Dermis blood vessel endothelial cell (primary cell): Measurements from ENCODE around the gene CNTNAP2. TPM values are rescaled to one million over a fixed set of nuclear protein-coding genes. Genes with fewer than 3 reads are reported as not detected.
"Not testable (repeated sequence)": the region's sequence is repeated elsewhere in the genome, so short reads cannot be mapped to it uniquely, and the experiment has no call there.

ENCODE experiments used
- DNase-seq: peaks from one replicate; pipeline ENCODE4 v3.0.0; 2010
- total RNA-seq: library from RNA; depleted of rRNA; stranded (reverse); fragments of >200 nt; gene quantifications from 2 replicates; pipeline ENCODE4 v1.2.3, GENCODE V29; 2014

The CNTNAP2 gene
- total RNA-seq, 1 donor from 2014 or later = not detected

DNA sequence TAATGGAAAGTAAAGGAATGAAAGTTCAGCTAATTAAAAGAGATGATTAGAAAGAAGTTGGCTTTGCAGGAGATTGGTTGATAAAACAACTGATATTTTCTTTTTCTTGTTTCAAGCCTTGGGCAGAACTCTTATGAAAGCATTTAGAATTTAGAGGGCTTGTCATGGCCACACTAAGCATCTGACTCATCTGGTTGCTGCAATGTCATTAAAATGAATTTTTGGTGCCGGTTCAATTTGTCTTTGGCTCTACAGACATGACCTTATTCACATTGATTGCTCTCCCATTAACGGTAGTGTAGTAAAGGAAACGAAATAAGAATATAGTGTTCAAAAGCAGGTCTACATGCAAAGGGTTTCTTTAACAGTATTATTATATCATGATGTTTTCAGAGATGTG, 1461.6 kb downstream of the CNTNAP2 start:
- no peak for DNase-seq

DNA sequence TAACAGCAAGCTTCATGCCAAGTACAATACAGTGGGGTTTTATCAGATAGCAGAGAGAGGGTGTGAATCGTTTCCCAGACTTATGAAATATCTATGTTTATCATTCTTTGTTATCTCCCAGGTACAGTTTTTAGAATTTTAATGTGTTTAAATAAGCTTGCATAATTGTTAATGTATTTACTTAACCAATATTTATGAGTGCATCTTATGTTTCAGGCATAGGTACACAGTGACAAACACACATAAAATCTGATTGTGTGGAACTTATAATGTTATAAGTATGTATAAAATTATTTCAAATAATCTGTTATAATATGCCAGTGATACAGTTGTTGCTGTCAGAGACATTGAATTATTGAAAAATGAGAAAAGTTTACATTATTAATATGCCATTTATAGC, 1462.5 kb downstream of the CNTNAP2 start:
- no peak for DNase-seq

DNA sequence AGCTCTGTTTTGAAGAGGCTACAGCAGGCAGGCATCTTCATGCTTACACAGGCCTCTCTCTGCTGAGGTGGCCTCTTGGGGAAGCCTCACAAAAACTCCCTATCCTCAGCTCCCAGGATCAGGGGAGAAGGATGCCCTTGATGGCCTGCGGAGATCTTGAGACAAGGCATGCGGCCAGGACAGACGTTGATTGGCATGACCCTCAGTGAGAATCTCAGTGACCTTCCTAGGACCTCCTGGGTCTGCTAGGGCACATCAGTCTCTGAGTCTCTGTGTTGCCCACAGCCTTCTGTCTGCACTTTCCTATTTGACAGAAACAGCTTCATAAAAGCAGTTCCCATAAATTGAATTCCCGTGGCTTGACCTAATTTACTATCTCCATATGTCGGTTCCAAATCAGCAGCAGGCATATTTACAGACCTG, 1468.2 kb downstream of the CNTNAP2 start:
- no peak for DNase-seq

DNA sequence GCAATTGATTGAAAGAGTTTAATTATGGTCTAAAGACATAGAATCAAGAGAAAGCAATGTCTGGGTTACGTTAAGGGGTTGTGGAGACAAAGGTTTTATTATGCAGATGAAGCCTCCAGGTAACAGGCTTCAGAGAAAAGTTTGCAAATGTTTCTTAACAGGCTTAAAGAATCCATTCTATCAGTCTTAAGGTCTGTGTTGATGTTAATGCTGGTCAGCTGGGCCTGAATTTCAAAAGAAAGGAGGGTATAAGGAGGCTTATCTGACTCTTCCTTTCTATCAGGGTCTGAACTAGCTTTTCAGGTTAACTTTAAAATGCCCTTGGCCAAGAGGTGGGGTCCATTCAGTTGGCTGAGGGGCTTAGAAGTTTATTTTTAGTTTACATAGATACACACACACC, 1469.5 kb downstream of the CNTNAP2 start:
- no peak for DNase-seq

DNA sequence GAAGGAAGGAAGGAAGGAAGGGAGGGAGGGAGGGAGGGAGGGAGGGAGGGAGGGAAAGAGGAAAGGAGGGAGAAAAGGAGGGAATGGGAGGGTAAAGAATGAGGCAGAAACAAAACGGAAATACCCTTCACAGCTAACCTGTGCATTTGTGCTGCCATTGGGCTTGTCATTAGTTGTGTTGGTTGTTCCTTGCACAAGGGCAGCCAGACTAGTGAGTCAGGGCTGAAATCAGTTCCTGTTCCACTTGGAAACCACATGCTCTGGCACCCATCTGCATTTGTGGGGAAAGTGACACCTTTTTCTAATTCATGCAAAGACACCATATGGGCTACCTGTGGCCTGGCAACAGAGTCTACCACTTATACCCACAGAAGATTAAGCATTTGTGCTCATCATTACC, 1469.9 kb downstream of the CNTNAP2 start:
- DNase-seq = no peak

DNA sequence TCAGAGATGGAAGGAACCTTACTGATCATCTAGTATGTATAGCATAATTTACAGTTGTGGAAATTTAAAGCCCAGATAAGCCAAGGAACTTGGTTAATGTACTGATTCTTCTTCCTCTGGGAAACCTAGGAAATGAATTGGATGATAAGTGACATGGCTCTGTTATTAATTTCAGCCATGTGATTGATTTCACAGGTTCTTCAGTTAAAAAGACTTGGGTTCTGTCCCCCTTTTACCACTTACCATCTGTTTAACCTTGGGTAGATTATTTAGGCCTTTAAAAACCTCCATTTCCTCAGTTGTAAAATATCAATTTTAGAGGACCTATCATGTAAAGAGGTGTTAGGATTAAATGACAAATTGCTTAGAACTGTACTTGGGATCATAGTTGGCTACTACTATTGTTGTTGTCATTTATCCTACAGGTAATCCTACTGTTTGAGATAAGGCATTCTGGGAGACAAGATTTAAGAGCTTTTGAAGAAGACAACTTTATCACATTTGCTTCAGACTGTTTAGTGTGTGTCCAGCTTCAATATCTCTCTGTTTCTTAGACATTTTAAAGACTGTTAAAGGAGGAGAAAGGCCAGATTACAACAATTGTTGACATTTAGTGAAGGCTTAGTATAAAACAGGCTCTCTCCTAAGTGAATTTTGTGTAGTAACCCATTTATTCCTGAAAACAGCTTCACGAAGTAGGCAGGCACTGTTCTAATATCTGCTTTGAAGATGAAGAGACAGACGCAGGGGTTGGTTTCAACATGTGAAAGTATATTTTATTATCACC, 1476.9 kb downstream of the CNTNAP2 start:
- no peak for DNase-seq

DNA sequence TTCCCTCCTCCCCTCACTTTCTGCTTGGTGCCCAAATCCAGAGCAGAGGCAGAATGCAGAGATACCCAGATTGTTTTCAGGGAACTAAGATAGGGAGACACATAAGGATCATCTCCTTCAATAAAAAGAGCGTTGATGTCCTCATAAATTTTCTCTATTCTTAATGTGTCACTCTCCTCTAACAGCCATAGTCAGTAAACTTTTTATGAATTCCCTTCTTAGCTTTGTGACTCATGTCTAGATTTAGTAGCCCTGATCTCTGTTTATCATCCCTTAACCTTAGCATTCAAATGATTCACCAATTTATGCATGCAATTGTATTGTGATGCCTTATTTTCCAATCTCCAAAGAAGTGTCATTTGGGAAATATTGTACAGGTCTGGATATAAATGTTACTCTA, 1478.4 kb downstream of the CNTNAP2 start:
- DNase-seq = no peak

DNA sequence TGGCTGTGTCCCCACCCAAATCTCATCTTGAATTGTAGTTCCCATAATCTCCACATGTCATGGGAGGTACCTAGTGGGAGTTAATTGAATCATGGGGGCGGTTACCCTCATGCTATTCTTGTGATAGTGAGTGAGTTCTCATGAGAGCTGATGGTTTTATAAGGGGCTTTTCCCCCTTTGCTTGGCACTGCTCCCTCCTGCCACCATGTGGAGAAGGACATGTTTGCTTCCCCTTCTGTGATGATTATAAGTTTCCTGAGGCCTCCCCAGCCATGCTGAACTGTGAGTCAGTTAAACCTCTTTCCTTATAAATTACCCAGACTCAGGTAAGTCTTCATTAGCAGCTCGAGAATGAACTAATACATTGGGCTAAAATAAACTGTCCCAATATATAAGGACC, 1482.1 kb downstream of the CNTNAP2 start:
- DNase-seq = not testable (repeated sequence)

DNA sequence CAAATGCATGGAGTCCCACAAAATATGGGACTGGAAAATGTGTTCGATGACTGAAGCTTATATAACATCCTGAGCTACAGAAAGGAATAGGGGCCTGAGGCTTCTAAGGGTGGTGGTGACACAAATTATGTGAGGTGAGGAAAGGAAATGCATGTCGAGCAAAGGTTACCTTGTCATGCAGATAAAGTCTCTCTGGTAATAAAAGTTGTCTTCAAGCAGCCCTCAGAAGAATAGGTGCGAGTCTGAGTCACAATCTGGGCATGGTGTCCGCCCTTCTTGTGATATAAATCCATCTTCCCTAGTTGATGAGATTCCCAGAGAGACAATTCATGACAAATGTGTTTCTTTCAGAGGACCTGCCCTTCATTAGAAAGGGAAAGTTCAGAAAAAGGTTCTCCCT, 1488.7 kb downstream of the CNTNAP2 start:
- DNase-seq = no peak

DNA sequence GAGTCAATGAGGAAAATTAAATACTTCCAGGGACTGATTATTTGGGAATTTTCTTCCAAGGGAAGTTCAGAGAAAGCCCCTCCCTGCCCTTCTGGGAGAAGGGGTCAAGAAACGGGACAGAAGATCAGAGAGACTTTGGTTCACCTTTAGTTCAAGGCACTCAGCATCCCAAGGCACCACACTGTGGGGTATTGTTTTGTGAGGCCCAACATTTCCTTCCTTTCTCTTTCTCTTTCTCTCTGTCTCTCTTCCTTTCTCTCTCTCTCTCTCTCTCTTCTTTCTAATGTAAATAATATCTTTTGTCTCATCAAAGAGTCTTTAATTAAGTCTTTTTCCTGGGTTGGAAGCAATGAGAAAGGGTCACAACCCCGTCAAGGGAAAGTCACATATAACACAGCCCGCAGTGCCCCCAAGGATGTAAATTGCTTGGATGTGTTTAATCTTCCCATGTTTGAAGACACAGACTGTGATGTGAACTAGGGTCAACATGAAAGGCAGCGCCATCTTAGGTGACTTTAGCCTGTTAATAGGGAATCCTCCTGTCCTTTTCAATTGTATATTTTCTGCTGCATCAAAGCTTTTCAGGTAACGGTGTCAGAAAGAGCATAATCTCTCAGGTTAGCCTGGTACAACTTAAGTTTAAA, 1490.7 kb downstream of the CNTNAP2 start:
- no peak for DNase-seq

DNA sequence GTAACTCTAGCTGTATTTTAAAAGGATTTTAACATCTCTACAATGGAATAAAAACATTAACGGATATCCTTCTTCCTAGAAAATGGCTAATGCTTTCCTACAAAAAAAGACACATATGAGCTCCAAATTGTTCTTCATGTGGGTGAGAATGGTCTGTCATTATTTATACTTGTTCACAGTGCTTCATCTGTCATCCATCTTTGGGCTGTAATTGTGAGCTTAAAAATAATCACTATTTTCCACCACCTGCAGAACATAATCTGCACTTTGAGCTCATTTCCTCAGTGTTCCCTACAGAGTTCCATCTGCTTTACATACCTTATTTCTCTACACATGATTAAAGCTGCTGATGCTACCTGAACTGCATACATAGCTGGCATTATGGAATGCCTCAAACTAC, 1494.8 kb downstream of the CNTNAP2 start:
- DNase-seq = no peak

DNA sequence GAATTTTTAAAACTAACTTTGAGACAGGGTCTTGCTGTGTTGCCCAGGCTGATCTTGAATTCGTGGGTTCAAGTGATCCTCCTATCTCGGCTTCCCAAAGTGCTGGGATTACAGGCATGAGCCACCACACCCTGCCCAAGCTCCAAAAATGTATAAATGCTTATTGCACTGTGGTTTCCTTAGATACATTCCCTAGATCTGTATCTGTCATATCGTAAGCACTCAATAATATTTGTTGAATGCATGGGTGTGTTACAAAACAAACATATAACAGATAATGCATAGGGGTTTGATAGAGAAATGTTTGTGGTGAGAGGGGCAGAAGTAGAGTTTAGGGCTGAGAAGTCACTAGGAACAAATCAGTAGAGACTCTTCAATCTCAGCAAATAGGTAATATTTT, 1518.7 kb downstream of the CNTNAP2 start:
- no peak for DNase-seq

DNA sequence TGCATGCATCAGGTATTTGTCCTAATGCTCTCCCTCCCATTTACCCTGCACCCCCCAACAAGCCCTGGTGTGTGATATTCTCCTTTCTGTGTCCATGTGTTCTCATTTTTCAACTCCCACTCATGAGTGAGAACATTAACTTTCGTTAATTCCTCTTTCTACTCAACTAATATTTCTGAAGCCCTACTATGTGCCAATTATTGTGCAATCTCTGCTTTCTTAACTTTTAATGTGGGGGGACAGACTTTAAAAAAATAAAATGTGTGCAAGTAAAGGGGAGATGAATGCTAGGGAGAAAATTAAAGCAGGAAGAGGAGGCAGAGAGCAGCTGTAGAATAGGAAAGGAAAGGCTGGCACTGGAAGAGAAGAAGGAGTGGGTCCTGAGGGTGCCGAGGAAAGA, 1520.0 kb downstream of the CNTNAP2 start:
- no peak for DNase-seq

DNA sequence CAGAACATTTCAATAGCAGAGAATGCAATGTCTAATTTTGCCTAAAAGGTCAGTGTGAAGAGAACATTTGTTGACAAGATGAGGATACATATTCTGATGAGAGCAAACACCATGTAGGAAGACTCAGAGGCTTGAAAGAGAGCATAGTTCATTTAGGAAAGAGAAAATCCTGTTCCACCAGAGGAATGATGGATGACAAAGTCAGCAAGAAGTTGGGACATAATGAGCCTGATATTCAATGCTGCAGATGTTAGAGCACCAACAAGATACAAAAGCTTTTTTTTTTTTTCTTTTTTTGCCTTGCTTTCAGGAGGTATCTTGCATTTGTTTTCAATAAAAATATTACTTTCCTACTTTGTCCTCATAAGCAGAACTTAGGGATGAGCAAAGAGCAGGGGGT, 1522.0 kb downstream of the CNTNAP2 start:
- DNase-seq = no peak

DNA sequence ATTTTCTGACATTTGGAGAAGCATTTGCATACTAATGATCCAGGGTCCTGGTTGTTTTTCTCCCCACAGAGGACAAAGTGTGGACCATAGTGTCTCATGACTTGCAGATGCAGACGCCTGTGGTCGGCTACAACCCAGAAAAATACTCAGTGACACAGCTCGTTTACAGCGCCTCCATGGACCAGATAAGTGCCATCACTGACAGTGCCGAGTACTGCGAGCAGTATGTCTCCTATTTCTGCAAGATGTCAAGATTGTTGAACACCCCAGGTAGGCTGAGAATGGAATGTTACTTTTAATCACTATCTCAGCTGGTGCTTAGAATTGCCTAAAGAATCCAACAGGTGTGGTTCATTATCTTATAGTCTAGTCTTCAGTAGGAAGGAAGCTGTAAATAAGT, 1522.4 kb downstream of the CNTNAP2 start:
- DNase-seq = no peak

DNA sequence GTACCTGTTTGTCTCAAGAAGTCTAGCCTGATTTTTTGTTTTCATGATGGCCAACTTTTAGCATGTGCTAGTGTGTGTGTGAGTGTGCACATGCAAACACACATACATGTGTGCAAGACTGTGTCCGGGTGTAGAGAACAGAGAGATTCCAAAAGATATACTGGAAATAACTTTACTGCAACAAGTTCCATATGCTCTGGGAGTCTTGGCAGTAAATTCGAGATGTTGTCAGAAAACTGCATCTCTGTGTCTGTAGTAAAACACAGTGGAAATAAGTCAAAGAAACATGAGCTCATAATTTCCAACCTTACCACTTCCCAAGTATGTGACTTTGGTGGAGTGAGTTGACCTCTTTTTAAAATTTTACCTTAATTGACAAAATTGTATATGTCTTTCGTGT, 1523.2 kb downstream of the CNTNAP2 start:
- no peak for DNase-seq

DNA sequence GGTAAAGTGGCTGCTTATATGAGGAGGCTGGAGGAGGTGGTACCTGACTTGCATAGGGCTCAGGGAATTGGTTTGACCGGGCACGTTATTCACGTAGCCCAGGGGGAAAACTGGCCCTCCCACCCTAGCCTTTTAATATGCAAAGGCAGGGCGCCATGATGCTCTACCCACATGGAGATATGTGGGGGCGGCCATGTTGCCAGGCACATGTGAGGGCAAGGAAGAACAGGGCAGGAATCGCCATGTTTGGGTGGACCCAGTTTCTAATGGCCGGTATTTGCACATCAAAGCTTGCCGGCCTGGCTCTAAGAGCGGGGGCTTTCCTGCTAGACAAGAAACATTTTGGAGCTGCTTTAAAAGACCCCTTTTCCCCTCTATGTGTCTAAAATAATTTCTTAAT, 1524.2 kb downstream of the CNTNAP2 start:
- no peak for DNase-seq

DNA sequence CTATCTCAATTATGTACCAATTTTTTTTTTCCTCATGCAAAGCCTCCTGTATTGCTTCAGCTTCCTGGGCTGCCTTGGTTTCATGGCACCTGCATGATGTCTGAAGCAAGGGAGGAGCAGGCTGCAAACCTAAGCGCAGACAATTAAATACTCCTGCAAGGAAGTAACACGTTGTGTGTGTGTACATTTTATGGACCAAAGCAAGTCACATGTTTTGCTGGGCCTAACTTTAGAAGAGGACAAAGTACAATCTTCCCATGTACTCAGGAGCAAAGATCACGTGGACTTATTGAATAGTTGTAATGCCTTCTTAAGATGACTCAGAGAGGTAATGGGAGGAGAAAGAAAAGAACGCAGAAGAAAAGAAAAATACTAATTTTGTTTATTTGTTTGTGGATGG, 1530.0 kb downstream of the CNTNAP2 start:
- no peak for DNase-seq

DNA sequence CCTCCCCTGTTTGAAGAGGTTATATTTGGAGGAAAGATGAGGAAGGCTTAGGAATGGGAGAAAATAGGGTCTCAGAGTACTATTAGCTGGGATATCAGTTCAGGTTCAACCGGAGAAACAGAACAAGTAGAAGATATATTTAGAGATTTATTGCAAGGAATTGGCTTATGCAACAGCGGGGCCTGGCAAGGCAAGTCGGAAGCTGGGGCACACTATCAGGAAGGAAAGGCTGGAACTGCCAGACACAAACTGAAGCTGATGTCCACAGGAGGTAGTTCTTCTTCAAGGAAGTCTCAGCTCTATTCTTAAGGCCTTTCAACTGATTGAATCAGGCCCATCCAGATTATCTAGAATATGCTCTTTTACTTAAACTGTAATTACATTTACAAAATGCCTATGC, 1534.4 kb downstream of the CNTNAP2 start:
- no peak for DNase-seq

DNA sequence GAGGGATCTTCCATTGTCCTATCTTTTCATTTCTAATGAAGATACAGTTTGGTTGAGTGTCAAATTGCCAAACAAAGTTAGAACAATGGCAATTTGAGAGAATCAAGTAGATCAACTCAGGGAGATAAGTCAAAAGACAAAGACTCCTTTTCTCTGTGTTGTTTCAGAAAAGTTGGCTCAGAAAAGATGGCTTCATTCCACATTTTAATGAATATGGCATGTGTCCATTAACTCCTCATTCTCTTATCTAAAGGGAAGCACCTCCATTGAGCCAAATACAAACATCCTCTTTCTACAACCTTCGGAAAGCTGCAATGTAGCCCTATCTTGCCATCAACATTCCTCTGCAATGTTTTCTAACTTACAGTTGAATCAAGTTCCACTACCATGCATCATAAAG, 1535.0 kb downstream of the CNTNAP2 start:
- DNase-seq = no peak

DNA sequence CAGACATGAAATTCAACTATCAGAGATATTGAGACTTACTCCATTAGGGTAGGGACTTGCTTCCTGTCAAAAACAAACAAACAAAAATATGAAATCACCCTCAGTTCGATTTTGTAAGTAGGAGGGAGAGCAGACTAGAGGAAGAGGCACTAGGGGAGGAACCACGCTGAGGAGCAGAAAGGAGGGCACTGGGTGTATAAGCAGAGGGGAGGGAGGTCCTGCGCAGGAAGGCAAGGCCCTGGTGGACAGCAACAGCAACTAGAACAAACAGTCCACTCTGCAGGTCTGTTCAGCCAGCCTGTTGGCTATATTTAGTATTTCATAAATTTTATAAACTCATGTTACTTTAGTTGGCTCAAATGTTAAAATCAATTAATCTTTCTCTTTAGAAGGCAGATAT, 1536.9 kb downstream of the CNTNAP2 start:
- no peak for DNase-seq

DNA sequence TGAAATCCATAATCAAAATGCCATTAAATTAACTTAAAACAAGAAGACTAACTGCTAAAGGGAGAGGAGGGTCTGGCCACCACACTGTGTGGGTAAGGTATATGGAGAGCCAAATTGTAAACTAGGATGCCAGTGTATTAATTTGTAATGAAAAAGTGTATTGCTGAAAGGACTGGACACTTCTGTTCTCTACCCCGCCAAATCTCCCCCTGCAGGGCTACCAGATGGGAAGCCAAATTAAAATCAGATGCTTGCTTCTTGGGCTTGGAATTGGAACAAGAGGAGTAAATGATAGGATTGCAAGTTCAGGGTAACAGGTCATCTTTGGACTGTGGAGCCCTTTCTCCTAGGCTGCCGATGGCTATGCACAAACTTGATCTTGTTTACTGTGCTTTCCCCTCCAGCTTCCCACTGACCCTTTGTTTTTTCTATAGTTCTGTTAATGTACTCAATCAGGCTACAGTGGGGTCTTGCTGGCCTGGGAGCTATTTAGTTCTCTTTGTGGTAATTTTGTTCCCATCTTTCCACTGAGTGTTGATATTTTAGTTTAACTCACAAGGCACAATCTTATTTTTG, 1541.9 kb downstream of the CNTNAP2 start:
- no peak for DNase-seq

DNA sequence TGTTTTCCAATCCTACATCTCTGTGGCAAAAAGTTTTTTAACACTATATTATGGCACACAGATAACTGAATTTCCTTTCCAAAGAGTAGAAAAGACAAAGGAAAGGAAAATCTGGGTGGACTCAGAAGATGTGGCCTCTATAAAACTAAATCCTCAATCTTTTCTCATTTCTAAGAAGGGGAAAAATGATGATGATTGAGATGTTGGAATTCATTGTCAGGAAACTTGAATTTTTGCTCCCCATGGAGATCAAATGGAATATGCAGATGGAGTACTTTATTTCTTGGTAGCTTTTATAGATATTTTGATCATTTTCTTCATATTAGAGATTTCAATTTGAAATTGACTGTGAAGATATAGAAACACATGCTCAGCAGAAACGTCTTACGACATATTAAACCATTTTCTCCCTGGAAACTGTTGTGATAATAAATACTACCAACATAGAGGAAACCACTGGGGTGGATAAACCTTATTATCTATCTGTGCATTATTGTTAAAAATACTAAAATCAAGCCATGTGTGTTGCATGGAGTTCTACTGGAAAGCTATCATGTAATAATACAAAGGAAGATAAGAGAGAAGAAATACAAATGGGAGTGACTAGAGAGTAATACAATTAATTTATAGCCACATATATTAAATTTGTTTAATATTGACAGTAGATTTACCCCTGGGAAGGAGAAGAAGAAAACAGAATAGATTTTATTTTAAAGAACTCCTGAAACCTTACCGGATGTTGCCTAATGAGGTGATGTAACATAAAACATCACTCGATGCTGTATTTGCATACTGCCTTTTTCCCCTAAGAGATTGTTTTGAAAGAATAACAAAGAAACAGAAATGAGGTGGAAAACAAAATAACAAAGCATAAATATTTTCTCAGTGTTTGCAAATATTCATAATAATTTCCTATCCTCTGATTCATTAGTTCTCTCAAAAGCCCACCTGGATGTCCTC, 1542.7 kb downstream of the CNTNAP2 start:
- no peak for DNase-seq
